GM12878 (cell line): ENCODE data around the gene EWSR1. TPM values are rescaled to one million over a fixed set of nuclear protein-coding genes. Genes with fewer than 3 reads are reported as not detected.

ENCODE experiments used
- ATAC-seq: fragments of 200-7000 bp; cut with Tn5 transposase; 3 replicates; pipeline ENCODE4 v1.9.1; 2020; ENCODE audit warnings: mild to moderate bottlenecking, moderate library complexity
- BruUV-seq: library from RNA; stranded (reverse); fragments of 400-500 nt; replicated peaks from 2 replicates; lab custom pipeline; 2021; lab: Mats Ljungman, UMichigan
- CTCF ChIA-PET: fragments of 300-600 bp; sonication (Branson Sonifier 250); formaldehyde crosslinking; extraction: SDS; loops from one replicate; lab custom pipeline; 2021; ENCODE audit warnings: inconsistent platforms; lab: Yijun Ruan, JAX
- POLR2A ChIA-PET: fragments of 350-600 bp; formaldehyde crosslinking; extraction: SDS; loops from one replicate; lab custom pipeline; 2021; ENCODE audit warnings: inconsistent platforms; lab: Charles Lee
- RAD21 ChIA-PET: fragments of 300-600 bp; sonication (Branson Sonifier 250); formaldehyde crosslinking; loops from one replicate; lab custom pipeline; 2023; ENCODE audit warnings: antibody characterized with exemption; ENCODE audit not compliant: unreplicated experiment; lab: Charles Lee
- SMC1A ChIA-PET: fragments of 300-600 bp; sonication (Branson Sonifier 250); formaldehyde crosslinking; loops from one replicate; lab custom pipeline; 2023; ENCODE audit not compliant: unreplicated experiment, uncharacterized antibody; lab: Charles Lee
- DNase-seq: peaks from one replicate; pipeline ENCODE4 v3.0.0-alpha.2; 2011; ENCODE audit warnings: low read depth, low spot score
- FAIRE-seq: peaks from 3 replicates; lab custom pipeline; 2011; peaks lifted over from hg19 to GRCh38; lab: Jason Lieb, UNC
- H2AFZ ChIP-seq: 2 replicates; pipeline ENCODE4 v1.6.0; 2011; ENCODE audit warnings: low read depth, low read length, control low read depth; ENCODE audit not compliant: control insufficient read depth
- H3K27ac ChIP-seq: 2 replicates; pipeline ENCODE4 v1.5.1; 2011; ENCODE audit warnings: control low read depth; ENCODE audit not compliant: control insufficient read depth, insufficient read depth
- H3K27me3 ChIP-seq, 2 experiments: replicated peaks in 1 of 2; 2 replicates each; pipeline versions ENCODE4 v1.6.0 to v1.6.1; 2011; ENCODE audit warnings: low read length in 1 of 2; ENCODE audit not compliant: control insufficient read depth in 2 of 2, insufficient read depth in 2 of 2
- H3K36me3 ChIP-seq, 2 experiments: 2 replicates each; pipeline ENCODE4 v1.5.1; 2011; ENCODE audit warnings: low read length in 1 of 2; ENCODE audit not compliant: control insufficient read depth in 2 of 2, insufficient read depth in 2 of 2
- H3K4me1 ChIP-seq: 2 replicates; pipeline ENCODE4 v1.6.1; 2011; ENCODE audit warnings: mild to moderate bottlenecking, low read length, moderate library complexity, mixed read lengths; ENCODE audit not compliant: control insufficient read depth, insufficient read depth
- H3K4me2 ChIP-seq: 2 replicates; pipeline ENCODE4 v1.6.0; 2011; ENCODE audit warnings: control low read depth; ENCODE audit not compliant: control insufficient read depth, insufficient read depth
- H3K4me3 ChIP-seq: fragments of 200-600 bp; sonication (generic); 2 replicates; pipeline ENCODE4 v1.5.1; 2016
- H3K79me2 ChIP-seq: 2 replicates; pipeline ENCODE4 v1.6.0; 2011; ENCODE audit warnings: low read length; ENCODE audit not compliant: control insufficient read depth, insufficient read depth
- H3K9ac ChIP-seq: 2 replicates; pipeline ENCODE4 v1.8.0; 2011; ENCODE audit warnings: low read length, control low read depth, mixed read lengths; ENCODE audit not compliant: control insufficient read depth, insufficient read depth
- H3K9me3 ChIP-seq: replicated peaks from 3 replicates; pipeline ENCODE4 v1.5.1; 2011; ENCODE audit warnings: mild to moderate bottlenecking, low read length; ENCODE audit not compliant: control insufficient read depth, insufficient read depth
- H4K20me1 ChIP-seq: 2 replicates; pipeline ENCODE4 v1.6.0; 2011; ENCODE audit not compliant: control insufficient read depth, insufficient read depth
- ASH2L ChIP-seq: fragments of 300-600, 200-600 bp; sonication (generic); IDR thresholded peaks from 2 replicates; pipeline ENCODE4 v1.6.1; 2017; ENCODE audit warnings: low read depth, mild to moderate bottlenecking, borderline replicate concordance
- BACH1 ChIP-seq: fragments of 450-650 bp; IDR thresholded peaks from 2 replicates; pipeline ENCODE4 v1.6.1; 2017; ENCODE audit warnings: mild to moderate bottlenecking, borderline replicate concordance
- CBX3 ChIP-seq: fragments of 200-600 bp; sonication (generic); IDR thresholded peaks from 2 replicates; pipeline ENCODE4 v1.6.1; 2016; ENCODE audit warnings: low read depth, borderline replicate concordance
- CBX5 ChIP-seq: sonication (generic); IDR thresholded peaks from 2 replicates; pipeline ENCODE4 v1.6.1; 2016; ENCODE audit warnings: low read depth, moderate library complexity, mild to moderate bottlenecking, inconsistent platforms
- CEBPB ChIP-seq, 2 experiments: fragments of 150-350 bp in 1 of 2; IDR thresholded peaks; 2 replicates each; pipeline ENCODE4 v1.6.1; 2012 to 2014; ENCODE audit warnings: low read depth in 2 of 2, low read length in 2 of 2, borderline replicate concordance in 1 of 2, inconsistent platforms in 1 of 2
- CEBPZ ChIP-seq: fragments of 150-350 bp; IDR thresholded peaks from 2 replicates; pipeline ENCODE4 v1.6.1; 2016; ENCODE audit warnings: low read depth, low read length
- DPF2 ChIP-seq: fragments of 450-650 bp; IDR thresholded peaks from 2 replicates; pipeline ENCODE4 v1.6.1; 2017; ENCODE audit warnings: mild to moderate bottlenecking
- ESRRA ChIP-seq: IDR thresholded peaks from 2 replicates; pipeline ENCODE4 v1.6.1; 2012; ENCODE audit warnings: mild to moderate bottlenecking, low read length, improper control_type of control experiment
- GATAD2B ChIP-seq: fragments of 450-650 bp; conservative IDR thresholded peaks from 2 replicates; pipeline ENCODE4 v1.6.1; 2017; ENCODE audit warnings: low read depth, mild to moderate bottlenecking, moderate library complexity
- HDAC6 ChIP-seq: fragments of 200-600 bp; sonication (generic); IDR thresholded peaks from one replicate; pipeline ENCODE4 v1.8.0; 2017; ENCODE audit warnings: antibody characterized with exemption; ENCODE audit not compliant: unreplicated experiment
- IRF3 ChIP-seq: fragments of 450-650 bp; IDR thresholded peaks from 2 replicates; pipeline ENCODE4 v1.6.1; 2014; ENCODE audit warnings: mild to moderate bottlenecking
- JUNB ChIP-seq: IDR thresholded peaks from 2 replicates; pipeline ENCODE4 v1.6.1; 2016; ENCODE audit warnings: antibody characterized with exemption, mild to moderate bottlenecking
- LARP7 ChIP-seq: fragments of 450-650 bp; IDR thresholded peaks from 2 replicates; pipeline ENCODE4 v1.6.1; 2017; ENCODE audit warnings: mild to moderate bottlenecking
- PML ChIP-seq: IDR thresholded peaks from 2 replicates; pipeline ENCODE4 v1.6.1; 2012; ENCODE audit warnings: low read length, inconsistent platforms
- RFX5 ChIP-seq: IDR thresholded peaks from 2 replicates; pipeline ENCODE4 v1.6.1; 2011; ENCODE audit warnings: low read depth, low read length, improper control_type of control experiment
- SMAD1 ChIP-seq: fragments of 450-650 bp; IDR thresholded peaks from 2 replicates; pipeline ENCODE4 v1.6.1; 2018; ENCODE audit warnings: mild to moderate bottlenecking, low read depth; ENCODE audit not compliant: partially characterized antibody
- STAT3 ChIP-seq: IDR thresholded peaks from 2 replicates; pipeline ENCODE4 v1.6.1; 2011; ENCODE audit warnings: low read depth, low read length, improper control_type of control experiment
- YY1 ChIP-seq: IDR thresholded peaks from 2 replicates; pipeline ENCODE4 v1.6.1; 2011; ENCODE audit warnings: low read depth, mild to moderate bottlenecking, low read length
- ZBTB11 ChIP-seq: fragments of 450-650 bp; formaldehyde crosslinking; IDR thresholded peaks from 2 replicates; pipeline ENCODE4 v1.5.0; 2022; ENCODE audit warnings: mild to moderate bottlenecking, missing genetic modification characterization
- WGBS: methylation state at CpG from one replicate; pipeline ENCODE4 v1.1.6; 2016; ENCODE audit warnings: low lambda C conversion rate; ENCODE audit not compliant: insufficient replicate concordance, insufficient coverage; ENCODE audit errors: missing lambda C conversion rate; 5-methylcytosine and 5-hydroxymethylcytosine counted together
- in situ Hi-C: fragments of 300-500 bp; cut with MboI; formaldehyde crosslinking; loops from 9 replicates; pipeline ENCODE4 v1.14.3; 2018; ENCODE audit warnings: mixed read lengths
- intact Hi-C: fragments of 100-400 bp; cut with micrococcal nuclease; formaldehyde crosslinking; loops from one replicate; pipeline ENCODE4 v1.14.2; 2022; ENCODE audit not compliant: unreplicated experiment
- polyA plus RNA-seq, 11 experiments: library from polyadenylated mRNA; depleted of rRNA in 4 of 11; unstranded in 6 of 11; stranded (reverse) in 5 of 11; fragments of >200 nt; fragmentation: Nextera tagmentation in 4 of 11; fragmentation: Illumina TruSeq in 1 of 11; extraction: Ambion mirVana in 4 of 11; extraction: Trizol in 1 of 11; gene quantifications; 1 replicate in 1 of 11; 2 replicates in 10 of 11; pipeline versions ENCODE4 v1.2.1 to v1.2.3, GENCODE V29; 2011 to 2016; ENCODE audit warnings: inconsistent platforms in 2 of 11, missing spikeins in 2 of 11, low read depth in 1 of 11
- total RNA-seq, 4 experiments: library from RNA; depleted of rRNA in 3 of 4; stranded (reverse); fragments of >200 nt in 3 of 4; fragmentation: Illumina TruSeq in 1 of 4; extraction: Trizol in 1 of 4; gene quantifications; 2 replicates each; pipeline versions ENCODE4 v1.2.1 to v1.2.3, GENCODE V29; 2013 to 2021

The EWSR1 gene
- total and polyA plus RNA-seq, 10 of the 15 experiments (the other 5 are each of a cell fraction or from before 2014, with no cell fraction given), result 130 to 480 (median 356) TPM

- Histone ChIP-seq H4K20me1 (peaks cover 5% of the 10 kb centered on the region), H3K79me2 (peaks cover 47% of the 10 kb centered on the region), H3K36me3 (peaks cover 9 to 10% of the 10 kb centered on the region in 2 experiments; a peak in 3 of 4 replicates), H3K4me1 (no peaks in the 10 kb centered on the region), H3K27ac (no peak overlapping the region), H3K9me3 (no peaks in the 10 kb centered on the region), H3K27me3 (no peaks in the 10 kb centered on the region), H3K9ac (no peak overlapping the region), H3K4me3 (no peak overlapping the region), H3K4me2 (no peak overlapping the region), H2AFZ (no peak overlapping the region)
- ChIA-PET CTCF (interaction anchor here (0.6 kb wide), 1 partner anchor 45 kb away, joined by 4 read pairs; no protein-coding TSS in a partner anchor), SMC1A (interaction anchor here (0.9 kb wide), 1 partner anchor 12 kb away, joined by 4 read pairs; no protein-coding TSS in a partner anchor), POLR2A (no interaction called here), RAD21 (interaction anchor here (0.5 kb wide), 1 partner anchor 110 kb away, joined by 3 read pairs; no protein-coding TSS in a partner anchor)
- BruUV-seq, result no TSS peak
- in situ Hi-C loops, result no loop called here
- WGBS, result 99% methylated on average over 7 of the region's 7 CpGs
- no peak for FAIRE-seq
- no peak for TF ChIP-seq JUNB
- TF ChIP-seq ASH2L, result no peak
- no peak for TF ChIP-seq RFX5
- TF ChIP-seq GATAD2B, result no peak
- no peak for TF ChIP-seq YY1
- no peak for TF ChIP-seq CBX3
- TF ChIP-seq ZBTB11, result no peak
- TF ChIP-seq SMAD1, result no peak
- TF ChIP-seq IRF3, result no peak
- no peak for TF ChIP-seq LARP7
- no peak for TF ChIP-seq CEBPB (IDR thresholded peaks at IDR 0.05; ENCODE audit: borderline replicate concordance in 1 of 2, low read depth in 2 of 2, low read length in 2 of 2)
- TF ChIP-seq CEBPZ, result no peak
- TF ChIP-seq CBX5, result no peak
- no peak for TF ChIP-seq DPF2
- no peak for TF ChIP-seq HDAC6
- TF ChIP-seq STAT3, result no peak
- TF ChIP-seq PML, result no peak
- TF ChIP-seq BACH1, result no peak
- no peak for TF ChIP-seq ESRRA
- no peak for ATAC-seq
- no peak for DNase-seq
- intact Hi-C loops, result no loop called here
Measured at GRCh38 chr22:29265305-29265704, 2.8 kb upstream of the EWSR1 start.
